Activated CD4-positive, alpha-beta T cell treated with anti-CD3 and anti-CD28 coated beads, Interleukin-2, amount 50 U/mL, for 48 hours (primary cell): Measurements from ENCODE around the gene CCNB2.
"Not testable (repeated sequence)": the region's sequence is repeated elsewhere in the genome, so short reads cannot be mapped to it uniquely, and the experiment has no call there.

Experiments
- DNase-seq, 2 experiments: peaks; one replicate each; pipeline ENCODE4 v3.0.0-alpha.2; 2020

CCNB2 gene

DNA sequence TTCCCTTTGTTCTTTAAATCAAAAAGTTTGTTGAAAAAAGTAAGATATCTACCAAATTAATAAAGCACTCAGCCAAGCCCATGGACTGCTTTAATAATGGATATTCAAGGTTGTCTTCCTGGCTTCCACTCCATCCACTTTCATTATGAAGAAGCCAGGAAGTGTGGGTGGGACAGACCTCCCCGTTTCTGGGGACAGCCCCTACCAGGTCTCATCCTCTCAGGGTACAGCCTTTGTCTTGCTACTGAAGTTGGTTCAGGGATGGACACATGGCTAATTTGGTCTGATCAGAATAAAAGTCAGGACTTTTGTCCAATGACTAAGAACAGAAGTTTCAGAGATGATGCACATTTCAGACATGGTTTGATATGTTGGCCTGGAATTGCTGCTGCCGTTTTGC lies 32.6 kb downstream of the CCNB2 start:
- DNase-seq: peak; percentile 9 to 11

GRCh38 chr15:59138243-59138642 lies 33.3 kb downstream of the CCNB2 start:
- peak; percentile 53 to 61 for DNase-seq

DNA sequence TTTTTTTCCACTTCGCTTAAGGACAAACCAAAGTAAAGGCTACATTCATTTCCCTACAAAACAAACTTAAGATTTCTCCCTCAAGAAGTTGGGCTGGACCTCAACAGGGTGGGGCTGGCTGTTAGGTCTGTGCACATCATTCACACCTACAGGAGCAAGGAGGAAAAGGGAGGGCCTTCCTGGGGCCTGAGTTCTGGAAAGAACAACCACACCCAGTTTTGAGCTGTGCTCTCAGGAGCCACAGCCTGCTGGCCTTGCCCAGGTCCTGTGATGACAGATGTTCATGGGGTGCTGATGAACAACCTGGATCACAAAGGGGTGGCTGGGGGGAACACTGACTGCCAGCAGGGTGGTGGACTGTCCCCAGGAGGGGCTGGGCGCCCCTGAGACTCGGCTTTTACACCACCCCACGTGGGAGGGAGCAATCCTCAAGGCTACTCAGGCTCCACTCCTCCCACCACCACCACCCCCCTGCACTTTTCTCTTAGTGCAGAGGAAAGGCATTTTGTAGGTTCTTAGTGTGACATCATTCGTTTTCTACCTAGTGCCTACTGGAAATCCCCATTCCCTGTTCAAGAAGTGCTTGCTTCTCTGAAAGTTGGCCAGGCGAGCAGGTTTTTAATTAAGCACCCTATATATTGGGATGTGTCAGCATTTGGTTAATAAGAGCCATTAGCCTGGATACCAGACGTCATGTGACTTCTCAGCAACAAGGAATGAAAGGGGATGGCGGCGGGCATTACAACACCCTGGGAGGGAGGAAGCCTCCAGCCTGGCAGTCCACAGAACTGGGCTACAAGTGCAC lies 35.7 kb downstream of the CCNB2 start:
- no peak for DNase-seq

DNA sequence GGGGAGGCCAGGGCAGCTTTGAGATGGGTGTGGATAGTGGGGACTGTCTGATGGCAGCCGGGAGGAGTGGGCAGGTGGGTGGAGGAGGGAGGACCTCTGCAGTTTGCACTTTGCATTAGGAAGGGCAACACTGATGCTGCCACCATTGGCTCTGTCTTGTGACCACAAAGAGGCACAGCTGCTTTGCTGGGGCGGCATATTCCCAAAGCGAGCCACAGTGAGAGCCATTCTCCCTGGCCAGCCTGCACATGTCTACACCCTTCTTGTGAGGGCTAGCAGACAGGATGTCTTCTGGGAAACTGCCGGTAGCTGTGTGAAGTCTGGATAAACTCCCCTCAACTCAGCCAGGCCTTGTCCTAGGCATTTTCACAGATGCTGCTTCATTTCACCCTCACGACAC lies 38.3 kb downstream of the CCNB2 start:
- DNase-seq: no peak

DNA sequence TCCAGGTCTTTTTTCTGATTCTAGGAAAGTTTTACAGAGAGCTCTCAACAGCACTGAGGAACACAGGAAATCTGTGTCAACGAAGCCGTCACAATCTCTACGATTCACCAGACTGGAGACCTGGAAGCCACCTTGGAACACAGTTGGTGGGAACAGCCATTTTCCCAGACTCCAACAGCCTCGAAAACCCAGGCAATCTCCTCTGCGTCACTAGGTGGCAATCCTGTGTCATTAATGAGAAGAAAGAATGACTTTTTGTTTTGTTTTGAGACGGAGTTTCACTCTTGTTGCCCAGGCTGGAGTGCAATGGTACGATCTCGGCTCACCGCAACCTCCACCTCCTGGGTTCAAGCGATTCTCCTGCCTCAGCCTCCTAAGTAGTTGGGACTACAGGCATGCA lies 39.6 kb downstream of the CCNB2 start:
- DNase-seq: not testable (repeated sequence)

- DNase-seq: no peak
Measured at GRCh38 chr15:59147666-59148065, 42.7 kb downstream of the CCNB2 start.

DNA sequence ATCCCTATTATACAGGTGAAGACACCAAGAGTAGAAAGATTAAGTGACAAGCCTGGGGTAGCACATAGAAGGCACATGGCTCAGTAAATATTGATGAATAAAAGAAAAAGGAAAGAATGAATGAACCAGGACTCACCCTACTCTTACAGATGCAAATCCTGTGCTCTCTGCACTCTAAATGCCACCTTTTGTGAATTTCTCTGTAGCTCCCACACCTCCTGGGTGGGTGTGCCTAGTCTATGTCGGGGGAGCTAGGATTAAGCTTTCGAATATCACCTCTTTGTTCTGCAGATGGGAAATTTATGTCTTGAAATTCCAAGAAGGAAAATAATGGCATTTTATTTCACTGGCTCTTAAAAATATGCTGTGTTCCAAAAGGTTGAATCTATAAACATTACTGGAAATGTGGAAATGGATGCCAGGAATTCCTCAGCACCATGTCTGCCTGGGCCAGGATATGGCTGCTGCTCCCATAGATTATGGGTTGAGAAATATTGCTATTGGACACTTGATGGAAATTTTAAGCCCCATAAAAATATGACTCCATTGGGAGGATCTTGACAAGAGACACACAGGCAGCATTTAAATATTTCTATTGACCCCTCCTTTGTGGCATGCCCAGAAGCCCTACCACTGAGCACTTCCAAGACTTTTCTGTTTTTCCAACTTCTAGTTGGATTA lies 43.3 kb downstream of the CCNB2 start:
- DNase-seq: no peak

DNA sequence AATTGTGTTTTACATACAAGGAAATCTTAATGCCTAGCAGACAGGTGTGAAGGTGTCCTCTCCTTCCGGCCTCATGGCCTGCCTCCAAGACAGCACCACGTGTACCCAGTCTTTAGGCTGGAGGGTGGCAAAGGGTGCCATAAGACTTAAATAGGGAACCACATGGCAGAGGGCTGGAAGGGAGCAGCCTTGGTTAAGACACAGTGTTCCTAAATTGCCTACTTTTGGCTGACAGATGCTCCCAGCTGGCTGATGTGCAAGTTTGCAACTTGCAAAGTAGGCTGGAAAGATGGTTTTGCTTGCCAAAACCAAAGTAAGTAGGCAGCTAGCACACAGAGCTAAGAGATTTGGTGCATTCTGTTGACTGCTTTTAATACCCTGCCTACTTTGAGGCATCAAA lies 45.2 kb downstream of the CCNB2 start:
- no peak for DNase-seq

- DNase-seq: no peak
Measured at GRCh38 chr15:59152694-59153450, 47.9 kb downstream of the CCNB2 start.

DNA sequence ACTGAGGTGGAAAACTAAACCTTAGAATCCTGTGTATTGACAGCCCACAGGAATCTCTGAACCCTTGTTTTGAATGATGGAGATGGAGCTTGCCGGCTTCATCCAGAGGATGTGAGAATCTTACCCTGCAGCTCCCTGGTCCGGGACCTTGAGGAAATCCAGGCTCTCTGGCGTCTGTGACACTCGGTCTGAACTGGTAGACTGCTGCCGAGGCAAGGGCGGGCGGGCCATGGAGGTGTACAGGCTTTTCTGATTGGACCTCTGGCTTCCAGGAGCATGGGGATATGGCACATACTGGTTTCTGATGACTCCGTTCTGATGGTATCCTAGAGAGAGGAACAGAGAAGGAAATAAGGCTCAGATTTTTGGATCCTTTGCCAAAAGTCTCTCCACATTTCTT lies 48.5 kb downstream of the CCNB2 start:
- DNase-seq: no peak

GRCh38 chr15:59154243-59154642 lies 49.3 kb downstream of the CCNB2 start:
- DNase-seq: no peak

- no peak for DNase-seq
Measured at GRCh38 chr15:59155431-59155830, 50.5 kb downstream of the CCNB2 start.

GRCh38 chr15:59157396-59157795 lies 52.5 kb downstream of the CCNB2 start:
- no peak for DNase-seq

- DNase-seq: no peak
Measured at GRCh38 chr15:59157840-59158700, 53.1 kb downstream of the CCNB2 start.

DNA sequence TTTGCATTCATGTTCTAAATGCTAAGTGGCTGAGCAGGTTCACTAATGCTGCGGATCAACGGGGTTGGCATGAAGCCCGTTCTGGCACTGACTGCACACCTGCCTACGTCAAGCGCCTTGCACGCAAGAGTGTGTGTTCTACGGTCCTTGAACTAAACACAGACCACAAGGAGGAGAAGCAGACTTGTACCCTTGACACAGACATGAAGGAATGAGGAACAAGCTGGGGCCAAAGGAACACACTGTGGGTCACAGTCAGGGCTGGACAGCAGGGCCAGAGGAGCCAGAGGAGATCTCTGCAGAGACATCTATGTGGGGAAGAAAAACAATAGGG lies 53.7 kb downstream of the CCNB2 start:
- no peak for DNase-seq

DNA sequence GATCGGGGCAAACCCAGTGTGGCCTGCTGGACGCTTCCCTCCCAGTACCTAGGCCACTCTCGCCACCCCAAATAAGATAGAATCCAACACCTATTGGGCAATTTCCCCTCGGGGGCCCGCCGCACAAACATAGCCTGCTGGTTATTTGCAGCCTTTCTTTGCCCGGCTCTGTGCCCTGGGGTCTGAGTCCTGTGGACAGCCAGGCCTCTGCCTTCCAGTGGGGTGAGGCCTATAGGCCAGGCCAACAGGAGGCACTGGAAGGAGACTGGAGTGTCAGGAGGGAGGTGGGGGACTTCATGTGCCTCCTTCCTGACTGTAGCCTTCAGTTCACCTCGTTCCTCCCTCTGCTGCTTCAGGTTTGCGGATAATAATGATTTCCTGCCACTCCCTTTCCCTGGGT lies 54.3 kb downstream of the CCNB2 start:
- no peak for DNase-seq

GRCh38 chr15:59160880-59161593 lies 56.1 kb downstream of the CCNB2 start:
- peak; percentile 15 to 29 for DNase-seq

GRCh38 chr15:59162080-59162479 lies 57.1 kb downstream of the CCNB2 start:
- DNase-seq: not testable (repeated sequence)

- DNase-seq: no peak
Measured at GRCh38 chr15:59165726-59166125, 60.8 kb downstream of the CCNB2 start.

- no peak for DNase-seq
Measured at GRCh38 chr15:59166166-59166565, 61.2 kb downstream of the CCNB2 start.

DNA sequence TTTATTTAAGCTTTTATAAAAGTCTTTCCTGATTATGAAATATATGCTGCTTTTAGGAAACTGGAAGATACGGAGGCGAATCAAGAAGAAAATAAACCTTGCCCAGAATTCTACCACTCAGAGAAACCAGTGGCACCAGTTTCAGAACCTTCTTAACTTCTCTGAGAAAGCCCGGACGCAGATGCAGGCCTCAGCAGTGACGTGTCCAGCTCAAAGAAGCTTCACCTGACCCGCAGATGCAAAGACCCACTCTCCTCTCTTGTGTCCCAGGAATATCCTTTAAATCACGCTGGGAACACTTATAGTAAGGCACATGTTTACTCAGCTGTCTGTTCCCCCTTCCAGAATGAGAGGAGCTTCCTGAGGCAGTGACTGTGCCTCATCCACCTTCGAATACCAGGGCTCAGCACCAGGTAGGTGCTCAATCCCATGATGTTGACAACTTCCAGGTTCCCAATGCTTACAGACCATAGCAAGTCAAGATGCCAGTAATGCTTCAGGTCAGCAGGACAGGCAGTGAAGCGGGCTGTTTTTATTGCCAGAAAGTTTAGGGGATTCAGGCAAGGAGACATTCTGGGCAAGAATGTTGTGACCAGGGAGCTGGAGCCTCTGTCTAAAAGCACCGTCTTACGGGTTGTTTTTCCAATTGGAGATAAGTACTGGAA lies 61.8 kb downstream of the CCNB2 start:
- DNase-seq: no peak

GRCh38 chr15:59168536-59168935 lies 63.6 kb downstream of the CCNB2 start:
- no peak for DNase-seq
